ENCODE measurements around the gene VPS37B. TPM values are rescaled to one million over a fixed set of nuclear protein-coding genes. Genes with fewer than 3 reads are reported as not detected.

Gene VPS37B
- polyA plus RNA-seq, 1 of the 3 experiments (the other 2 are of a cell fraction) = 41.1 TPM

DNA sequence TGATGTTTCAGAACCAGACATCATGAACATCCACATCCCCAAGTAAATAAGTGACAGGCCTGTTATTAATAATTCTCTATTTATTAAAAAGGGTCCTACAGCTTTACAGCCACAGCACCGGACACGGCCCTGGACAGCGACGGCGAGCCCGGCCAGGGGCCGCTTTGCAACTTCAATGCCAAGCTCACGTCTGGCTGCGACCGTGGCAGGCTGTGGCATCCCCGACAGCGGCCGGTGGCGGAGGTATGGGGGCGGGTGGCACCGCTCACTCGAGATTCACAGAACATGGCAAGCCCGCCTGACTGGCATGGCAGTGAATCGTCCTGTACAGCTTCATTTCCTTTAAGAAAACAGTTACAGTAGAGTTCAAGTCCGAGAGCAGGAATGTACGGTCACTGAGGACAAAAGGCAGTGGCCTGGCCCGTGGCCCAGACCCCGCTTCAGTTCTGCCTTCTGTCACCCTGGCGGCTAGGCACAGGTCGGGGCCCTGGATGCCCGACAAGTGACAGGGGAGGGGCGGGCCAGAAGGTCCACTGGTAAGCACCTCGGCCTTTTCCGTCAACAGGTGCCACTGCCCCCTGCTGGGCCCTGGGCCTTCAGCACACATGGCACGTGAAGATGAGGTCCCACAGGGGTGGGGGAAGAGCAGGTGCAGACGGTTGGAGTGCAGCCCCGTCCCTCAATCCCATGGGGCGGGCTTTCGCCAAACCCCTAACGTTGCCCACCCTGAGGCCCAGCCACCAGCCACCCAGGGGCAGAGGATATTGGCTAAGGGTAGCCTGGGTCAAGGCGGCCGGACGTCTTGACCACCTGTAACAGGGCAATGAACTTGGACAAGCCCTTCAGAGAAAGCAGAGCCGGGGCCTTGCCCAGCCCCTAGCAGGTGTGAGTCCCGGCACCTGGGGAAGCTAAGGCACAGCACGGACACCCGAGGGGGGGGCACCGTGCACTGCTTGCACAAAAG lies 30.4 kb downstream of the VPS37B start:
- Histone ChIP-seq H3K9ac (no peak overlapping the region), H3K27me3 (ENCODE audit: insufficient read depth) (no peaks in the 10 kb centered on the region), H3K4me2 (no peak overlapping the region), H3K27ac (ENCODE audit: low read depth in 2 of 2, low read length in 1 of 2) (peak overlapping the region in 1 of 2 experiments; percentile 22; a peak in 1 of 4 replicates), H3K36me3 (replicated peaks in 1 of 2; ENCODE audit: control insufficient read depth in 1 of 2, insufficient read depth in 2 of 2, low read length in 1 of 2) (peaks cover 9 to 51% of the 10 kb centered on the region in 2 experiments), H3K4me3 (ENCODE audit: low read depth in 2 of 2, low read length in 1 of 2) (no peak overlapping the region), H3K9me3 (no peaks in the 10 kb centered on the region), H3K4me1 (ENCODE audit: control insufficient read depth in 1 of 2, insufficient read depth in 2 of 2, low read depth in 1 of 2, low read length in 1 of 2) (peaks cover 0 to 16% of the 10 kb centered on the region in 2 experiments; a peak in 1 of 4 replicates), H3F3A (replicated peaks; ENCODE audit: insufficient read depth) (no peaks in the 10 kb centered on the region), H4K20me1 (ENCODE audit: insufficient read depth) (no peaks in the 10 kb centered on the region), H3K79me2 (ENCODE audit: insufficient read depth) (no peaks in the 10 kb centered on the region; the same call in 1 of the 2 replicates), H3K9me2 (no peaks in the 10 kb centered on the region), H2AFZ (ENCODE audit: low read depth) (no peak overlapping the region)
- ChIA-PET POLR2A (interaction anchor here (0.5 kb wide), 1 partner anchor 295 kb away, joined by 3 read pairs; no protein-coding TSS in a partner anchor), CTCF (interaction anchor here (0.7 to 6.3 kb wide), 12 partner anchors 9 to 88 kb away, joined by 3 to 28 read pairs (median 4); no protein-coding TSS in a partner anchor)
- peak; percentile 18; the same call in 1 of the 2 replicates for TF ChIP-seq SMC3 (IDR thresholded peaks at IDR 0.05; ENCODE audit: low read depth, low read length)
- TF ChIP-seq, protein P1, sequence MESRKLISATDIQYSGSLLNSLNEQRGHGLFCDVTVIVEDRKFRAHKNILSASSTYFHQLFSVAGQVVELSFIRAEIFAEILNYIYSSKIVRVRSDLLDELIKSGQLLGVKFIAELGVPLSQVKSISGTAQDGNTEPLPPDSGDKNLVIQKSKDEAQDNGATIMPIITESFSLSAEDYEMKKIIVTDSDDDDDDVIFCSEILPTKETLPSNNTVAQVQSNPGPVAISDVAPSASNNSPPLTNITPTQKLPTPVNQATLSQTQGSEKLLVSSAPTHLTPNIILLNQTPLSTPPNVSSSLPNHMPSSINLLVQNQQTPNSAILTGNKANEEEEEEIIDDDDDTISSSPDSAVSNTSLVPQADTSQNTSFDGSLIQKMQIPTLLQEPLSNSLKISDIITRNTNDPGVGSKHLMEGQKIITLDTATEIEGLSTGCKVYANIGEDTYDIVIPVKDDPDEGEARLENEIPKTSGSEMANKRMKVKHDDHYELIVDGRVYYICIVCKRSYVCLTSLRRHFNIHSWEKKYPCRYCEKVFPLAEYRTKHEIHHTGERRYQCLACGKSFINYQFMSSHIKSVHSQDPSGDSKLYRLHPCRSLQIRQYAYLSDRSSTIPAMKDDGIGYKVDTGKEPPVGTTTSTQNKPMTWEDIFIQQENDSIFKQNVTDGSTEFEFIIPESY (IDR thresholded peaks at IDR 0.05; ENCODE audit: borderline replicate concordance, low read depth) = no peak
- TF ChIP-seq, protein P2, sequence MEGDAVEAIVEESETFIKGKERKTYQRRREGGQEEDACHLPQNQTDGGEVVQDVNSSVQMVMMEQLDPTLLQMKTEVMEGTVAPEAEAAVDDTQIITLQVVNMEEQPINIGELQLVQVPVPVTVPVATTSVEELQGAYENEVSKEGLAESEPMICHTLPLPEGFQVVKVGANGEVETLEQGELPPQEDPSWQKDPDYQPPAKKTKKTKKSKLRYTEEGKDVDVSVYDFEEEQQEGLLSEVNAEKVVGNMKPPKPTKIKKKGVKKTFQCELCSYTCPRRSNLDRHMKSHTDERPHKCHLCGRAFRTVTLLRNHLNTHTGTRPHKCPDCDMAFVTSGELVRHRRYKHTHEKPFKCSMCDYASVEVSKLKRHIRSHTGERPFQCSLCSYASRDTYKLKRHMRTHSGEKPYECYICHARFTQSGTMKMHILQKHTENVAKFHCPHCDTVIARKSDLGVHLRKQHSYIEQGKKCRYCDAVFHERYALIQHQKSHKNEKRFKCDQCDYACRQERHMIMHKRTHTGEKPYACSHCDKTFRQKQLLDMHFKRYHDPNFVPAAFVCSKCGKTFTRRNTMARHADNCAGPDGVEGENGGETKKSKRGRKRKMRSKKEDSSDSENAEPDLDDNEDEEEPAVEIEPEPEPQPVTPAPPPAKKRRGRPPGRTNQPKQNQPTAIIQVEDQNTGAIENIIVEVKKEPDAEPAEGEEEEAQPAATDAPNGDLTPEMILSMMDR (IDR thresholded peaks at IDR 0.05) = peak; percentile 54
- TF ChIP-seq RAD21 (IDR thresholded peaks at IDR 0.05; ENCODE audit: low read length) = peak; percentile 36
- 78% methylated on average over 25 of the region's 43 CpGs for WGBS (ENCODE audit: low lambda C conversion rate)
- peak; percentile 79 for DNase-seq

DNA sequence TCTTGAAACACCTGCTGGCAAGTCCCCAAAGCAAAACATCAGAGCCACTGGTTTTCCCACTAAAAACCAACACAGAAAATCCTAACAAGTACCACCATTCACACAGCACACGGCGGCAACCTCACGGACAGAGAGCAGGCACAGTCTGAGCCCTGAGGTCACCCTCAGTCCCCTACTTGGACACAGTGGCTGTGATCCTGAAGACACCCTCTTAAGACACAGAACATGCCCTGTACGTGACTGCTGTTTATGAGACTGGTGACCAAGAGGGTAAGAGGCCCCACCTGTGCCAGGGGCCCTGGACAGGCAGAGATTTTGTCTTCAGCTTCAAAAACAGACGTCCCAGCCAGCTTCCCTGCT lies 31.1 kb downstream of the VPS37B start:
- CTCF ChIA-PET = interaction anchor here (0.7 to 6.3 kb wide), 12 partner anchors 10 to 88 kb away, joined by 3 to 28 read pairs (median 4); no protein-coding TSS in a partner anchor
- Histone ChIP-seq H3K27ac (ENCODE audit: low read depth in 2 of 2, low read length in 1 of 2) (peak overlapping the region in 1 of 2 experiments; percentile 47; a peak in 1 of 4 replicates), H3K4me3 (ENCODE audit: low read depth in 2 of 2, low read length in 1 of 2) (no peak overlapping the region), H3K9ac (no peak overlapping the region), H3K4me1 (ENCODE audit: control insufficient read depth in 1 of 2, insufficient read depth in 2 of 2, low read depth in 1 of 2, low read length in 1 of 2) (peaks cover 0 to 13% of the 10 kb centered on the region in 2 experiments; a peak in 1 of 4 replicates), H3K27me3 (ENCODE audit: insufficient read depth) (no peaks in the 10 kb centered on the region), H3K9me3 (no peaks in the 10 kb centered on the region), H3K9me2 (no peaks in the 10 kb centered on the region), H3K36me3 (replicated peaks in 1 of 2; ENCODE audit: control insufficient read depth in 1 of 2, insufficient read depth in 2 of 2, low read length in 1 of 2) (peaks cover 9 to 47% of the 10 kb centered on the region in 2 experiments), H4K20me1 (ENCODE audit: insufficient read depth) (no peaks in the 10 kb centered on the region), H3K79me2 (ENCODE audit: insufficient read depth) (no peaks in the 10 kb centered on the region; the same call in 1 of the 2 replicates), H3F3A (replicated peaks; ENCODE audit: insufficient read depth) (no peaks in the 10 kb centered on the region), H2AFZ (ENCODE audit: low read depth) (no peak overlapping the region), H3K4me2 (no peak overlapping the region)
- WGBS (ENCODE audit: low lambda C conversion rate) = 89% methylated on average over 1 of the region's 5 CpGs
- POLR2A ChIA-PET = interaction anchor here (0.5 kb wide), 1 partner anchor 296 kb away, joined by 3 read pairs; no protein-coding TSS in a partner anchor
- DNase-seq = peak; percentile 15
- TF ChIP-seq FOXJ3 (CRISPR knock-in tag; IDR thresholded peaks at IDR 0.05) (no peak), GATA2 (CRISPR knock-in tag; IDR thresholded peaks at IDR 0.05) (no peak), TEAD4 (IDR thresholded peaks at IDR 0.05; ENCODE audit: borderline replicate concordance, insufficient read depth) (no peak), SIN3A (IDR thresholded peaks at IDR 0.05; ENCODE audit: borderline replicate concordance, low read depth, low read length) (no peak), CHD2 (IDR thresholded peaks at IDR 0.05; ENCODE audit: low read length, partially characterized antibody) (no peak), POLR2AphosphoS5 (IDR thresholded peaks at IDR 0.05; ENCODE audit: low read depth, low read length) (no peak), FOXM1 (IDR thresholded peaks at IDR 0.05; ENCODE audit: low read depth) (no peak), YY1 (IDR thresholded peaks at IDR 0.05; ENCODE audit: low read depth) (no peak), NFIC (IDR thresholded peaks at IDR 0.05; ENCODE audit: borderline replicate concordance) (no peak), ELF1 (IDR thresholded peaks at IDR 0.05) (no peak), TAF1 (IDR thresholded peaks at IDR 0.05; ENCODE audit: borderline replicate concordance, low read depth, low read length) (no peak), NRF1 (IDR thresholded peaks at IDR 0.05; ENCODE audit: low read depth, low read length) (no peak), JUND (IDR thresholded peaks at IDR 0.05) (no peak), FOSL2 (IDR thresholded peaks at IDR 0.05; ENCODE audit: borderline replicate concordance, low read depth) (no peak), EZH2phosphoT487 (IDR thresholded peaks at IDR 0.05; ENCODE audit: borderline replicate concordance, low read depth) (no peak)
- TF ChIP-seq, protein P3, sequence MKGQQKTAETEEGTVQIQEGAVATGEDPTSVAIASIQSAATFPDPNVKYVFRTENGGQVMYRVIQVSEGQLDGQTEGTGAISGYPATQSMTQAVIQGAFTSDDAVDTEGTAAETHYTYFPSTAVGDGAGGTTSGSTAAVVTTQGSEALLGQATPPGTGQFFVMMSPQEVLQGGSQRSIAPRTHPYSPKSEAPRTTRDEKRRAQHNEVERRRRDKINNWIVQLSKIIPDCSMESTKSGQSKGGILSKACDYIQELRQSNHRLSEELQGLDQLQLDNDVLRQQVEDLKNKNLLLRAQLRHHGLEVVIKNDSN (IDR thresholded peaks at IDR 0.05; ENCODE audit: borderline replicate concordance, low read depth) = no peak

All from SK-N-SH (cell line).